Thymus (tissue), 11 donors: Measurements from ENCODE around the gene PMPCA. TPM values are rescaled to one million over a fixed set of nuclear protein-coding genes. Genes with fewer than 3 reads are reported as not detected.

Experiments
- DNase-seq, 9 donors: peaks; one replicate each; pipeline ENCODE4 v3.0.0-alpha.2; 2013; ENCODE audit warnings: low spot score in 9 of 9, low read depth in 6 of 9, missing footprints in 1 of 9
- H3K27ac ChIP-seq, 2 donors: one replicate each; pipeline ENCODE4 v1.5.1; 2013; ENCODE audit warnings: control low read depth in 1 of 2, low read depth in 1 of 2, low read length in 1 of 2, mild to moderate bottlenecking in 1 of 2, moderate library complexity in 1 of 2
- H3K27me3 ChIP-seq, 2 donors: one replicate each; pipeline ENCODE4 v1.5.1; 2013; ENCODE audit warnings: low read length in 1 of 2; ENCODE audit not compliant: control insufficient read depth in 2 of 2, insufficient read depth in 1 of 2
- H3K36me3 ChIP-seq, 2 donors: one replicate each; pipeline ENCODE4 v1.5.1; 2013; ENCODE audit warnings: low read length in 1 of 2, mild to moderate bottlenecking in 1 of 2, moderate library complexity in 1 of 2; ENCODE audit not compliant: control insufficient read depth in 2 of 2, insufficient read depth in 2 of 2
- H3K4me1 ChIP-seq, 2 donors: one replicate each; pipeline ENCODE4 v1.5.1; 2013; ENCODE audit warnings: low read length in 2 of 2; ENCODE audit not compliant: control insufficient read depth in 2 of 2, insufficient read depth in 2 of 2
- H3K4me3 ChIP-seq, 2 donors: one replicate each; pipeline ENCODE4 v1.5.1; 2013; ENCODE audit warnings: low read length in 2 of 2, control low read depth in 1 of 2, mild to moderate bottlenecking in 1 of 2
- H3K9me3 ChIP-seq, 2 donors: one replicate each; pipeline ENCODE4 v1.5.1; 2013; ENCODE audit warnings: low read length in 1 of 2, mild to moderate bottlenecking in 1 of 2; ENCODE audit not compliant: control insufficient read depth in 2 of 2, insufficient read depth in 1 of 2
- WGBS: extraction: QIAGEN DNeasy Blood & Tissue Kit; methylation state at CpG from one replicate; pipeline ENCODE4 v1.1.7; 2013; 5-methylcytosine and 5-hydroxymethylcytosine counted together
- polyA plus RNA-seq: library from polyadenylated mRNA; stranded (reverse); fragments of 200-250 nt; gene quantifications from one replicate; pipeline ENCODE4 v1.2.3, GENCODE V29; 2013
- total RNA-seq: library from RNA; stranded (reverse); fragments of 120-200 nt; gene quantifications from one replicate; pipeline ENCODE4 v1.2.4, GENCODE V29; 2013
- donor health status: healthy.

PMPCA gene
- total and polyA plus RNA-seq, 2 donors: 26.5 to 52.3 TPM

- 98% methylated on average over 19 of the region's 19 CpGs for WGBS
- H3K27ac ChIP-seq: no peak overlapping the region
- no peak for DNase-seq
- H3K4me1 ChIP-seq: peaks cover 0 to 4% of the 10 kb centered on the region in 2 donors
- no peaks in the 10 kb centered on the region for H3K27me3 ChIP-seq
- no peaks in the 10 kb centered on the region for H3K9me3 ChIP-seq
- H3K4me3 ChIP-seq: no peak overlapping the region
- peaks cover 58 to 75% of the 10 kb centered on the region in 2 donors for H3K36me3 ChIP-seq
These were observed 23.2 kb upstream of the PMPCA start for GRCh38 chr9:136387217-136387616.

- WGBS: 91% methylated on average over 14 of the region's 14 CpGs
- no peak overlapping the region for H3K27ac ChIP-seq
- no peaks in the 10 kb centered on the region for H3K27me3 ChIP-seq
- peaks cover 60 to 75% of the 10 kb centered on the region in 2 donors for H3K36me3 ChIP-seq
- peaks cover 0 to 4% of the 10 kb centered on the region in 2 donors for H3K4me1 ChIP-seq
- H3K9me3 ChIP-seq: no peaks in the 10 kb centered on the region
- no peak overlapping the region for H3K4me3 ChIP-seq
- DNase-seq: no peak
These were observed 21.1 kb upstream of the PMPCA start for GRCh38 chr9:136389396-136389795.

DNA sequence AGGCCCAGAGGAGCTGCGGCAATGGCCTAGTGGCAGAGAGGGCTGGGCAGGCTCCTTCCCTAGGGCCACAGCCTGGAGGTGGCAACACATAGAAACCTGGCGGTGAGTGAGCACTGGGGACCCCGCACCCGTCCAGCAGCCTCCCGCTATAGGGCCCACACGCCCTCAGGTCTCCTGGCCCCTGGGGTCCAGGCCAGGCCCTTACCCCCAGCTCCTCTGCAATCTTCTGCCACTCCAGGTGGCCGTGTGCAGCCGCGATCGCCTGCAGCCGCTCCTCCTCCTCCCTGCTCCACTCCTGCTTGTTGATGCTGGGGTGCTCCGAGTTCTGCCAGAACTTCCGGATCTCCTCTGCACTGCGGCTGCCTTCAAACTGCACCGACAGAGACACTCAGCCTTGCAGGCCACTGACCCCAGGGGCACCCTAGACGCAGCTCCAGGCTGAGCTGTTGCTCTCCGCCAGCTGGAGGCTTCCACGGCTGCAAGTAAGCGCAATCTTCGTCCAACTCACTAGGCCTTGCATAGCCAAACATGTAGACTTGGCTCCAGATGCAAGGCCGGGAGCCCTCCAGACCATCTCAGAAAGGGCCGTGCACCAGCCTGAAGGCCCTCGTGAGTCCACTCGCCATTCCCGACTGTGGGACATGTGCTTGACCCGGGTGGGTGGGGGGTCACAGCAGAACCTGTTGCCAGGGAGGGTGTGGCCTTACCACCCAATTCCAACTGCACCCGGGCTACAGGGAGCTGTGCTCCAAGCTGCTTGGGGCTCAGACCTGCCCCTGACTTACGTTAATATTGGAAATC is 18.5 kb upstream of the PMPCA start:
- Histone ChIP-seq H3K27ac (no peak overlapping the region), H3K27me3 (no peaks in the 10 kb centered on the region), H3K4me3 (no peak overlapping the region), H3K36me3 (peaks cover 82 to 91% of the 10 kb centered on the region in 2 donors), H3K4me1 (no peaks in the 10 kb centered on the region), H3K9me3 (no peaks in the 10 kb centered on the region)
- WGBS: 97% methylated on average over 28 of the region's 28 CpGs
- DNase-seq: no peak

DNA sequence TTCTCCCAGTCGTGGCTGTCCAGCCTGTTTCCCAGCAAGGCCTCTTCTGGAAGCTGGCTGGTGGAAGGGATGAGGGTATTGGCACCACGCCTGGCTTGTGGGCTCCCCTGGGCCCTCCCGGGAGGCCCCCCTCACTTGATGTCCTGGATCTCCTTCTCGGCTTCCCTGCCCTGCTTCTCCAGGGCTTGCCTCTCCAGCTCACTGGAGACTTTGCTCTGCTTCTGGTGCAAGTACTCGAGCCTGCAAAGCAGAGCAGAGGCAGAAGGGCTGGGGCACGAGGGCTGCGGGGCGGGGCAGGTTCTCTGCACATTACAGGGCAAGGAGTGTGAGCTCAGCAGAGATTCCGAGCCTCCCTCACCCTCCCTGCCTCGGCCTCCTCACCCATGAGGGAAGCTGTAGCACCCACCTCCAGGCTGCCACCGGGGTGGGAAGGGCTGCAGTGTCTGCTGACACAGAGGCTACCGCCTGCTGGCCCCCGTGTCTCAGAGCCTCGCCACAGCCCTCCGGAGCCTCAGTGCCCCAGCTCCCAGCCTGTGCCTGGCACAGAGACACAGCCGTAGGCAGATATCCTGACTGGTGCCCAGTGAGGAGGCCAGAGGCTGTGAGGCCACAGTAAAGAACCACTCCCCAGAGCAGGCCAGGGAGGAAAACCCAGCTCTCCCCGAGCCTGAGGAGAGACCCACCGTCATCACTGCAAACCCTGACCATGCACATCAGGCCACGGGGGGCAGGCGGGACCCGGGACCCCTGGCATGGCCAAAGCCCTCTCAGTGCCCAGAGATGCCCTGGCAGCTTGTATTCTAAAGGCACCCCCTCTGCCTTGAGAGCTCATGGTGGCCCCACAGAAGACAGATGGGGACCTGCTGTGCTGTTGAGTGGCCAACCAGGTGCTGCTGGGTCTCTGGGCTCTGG is 17.7 kb upstream of the PMPCA start:
- Histone ChIP-seq H3K27me3 (no peaks in the 10 kb centered on the region), H3K9me3 (no peaks in the 10 kb centered on the region), H3K36me3 (peaks cover 80 to 88% of the 10 kb centered on the region in 2 donors), H3K27ac (no peak overlapping the region), H3K4me3 (no peak overlapping the region), H3K4me1 (no peaks in the 10 kb centered on the region)
- DNase-seq: no peak
- WGBS: 98% methylated on average over 21 of the region's 21 CpGs

GRCh38 chr9:136393531-136393930 is 16.9 kb upstream of the PMPCA start:
- 97% methylated on average over 17 of the region's 17 CpGs for WGBS
- no peak for DNase-seq

GRCh38 chr9:136394312-136395019 is 16.0 kb upstream of the PMPCA start:
- H3K27ac ChIP-seq: no peak overlapping the region
- no peaks in the 10 kb centered on the region for H3K9me3 ChIP-seq
- DNase-seq: no peak
- no peak overlapping the region for H3K4me3 ChIP-seq
- peaks cover 0 to 2% of the 10 kb centered on the region in 2 donors for H3K27me3 ChIP-seq
- peaks cover 70 to 75% of the 10 kb centered on the region in 2 donors for H3K36me3 ChIP-seq
- H3K4me1 ChIP-seq: peaks cover 7 to 10% of the 10 kb centered on the region in 2 donors
- 96% methylated on average over 21 of the region's 21 CpGs for WGBS

More at GRCh38 chr9:136393531-136393930, 16.9 kb upstream of the PMPCA start:
- no peak overlapping the region for H3K4me3 ChIP-seq
- no peak overlapping the region for H3K27ac ChIP-seq
- H3K9me3 ChIP-seq: no peaks in the 10 kb centered on the region
- no peaks in the 10 kb centered on the region for H3K27me3 ChIP-seq
- H3K4me1 ChIP-seq: peaks cover 0 to under 1% of the 10 kb centered on the region in 2 donors
- peaks cover 77 to 84% of the 10 kb centered on the region in 2 donors for H3K36me3 ChIP-seq

DNA sequence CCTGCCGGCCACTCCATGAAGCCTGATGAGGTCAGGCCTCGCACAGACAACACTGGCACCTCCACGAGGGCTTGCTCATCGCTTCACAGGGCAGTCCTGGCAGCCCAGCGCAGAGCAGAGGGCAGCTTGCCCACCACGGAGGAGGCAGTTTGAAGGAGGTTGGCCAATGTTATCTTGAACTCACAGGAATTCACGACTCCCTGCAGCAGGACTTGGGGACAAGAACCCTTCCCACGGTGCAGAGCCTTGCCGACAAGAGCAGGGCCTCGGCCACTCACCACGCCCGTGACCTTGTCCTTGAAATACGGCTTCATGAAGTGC is 15.5 kb upstream of the PMPCA start:
- Histone ChIP-seq H3K36me3 (peaks cover 66 to 71% of the 10 kb centered on the region in 2 donors), H3K4me3 (no peak overlapping the region), H3K4me1 (peaks cover 7 to 11% of the 10 kb centered on the region in 2 donors), H3K9me3 (no peaks in the 10 kb centered on the region), H3K27ac (no peak overlapping the region), H3K27me3 (peaks cover 0 to 2% of the 10 kb centered on the region in 2 donors)
- DNase-seq: no peak
- 98% methylated on average over 13 of the region's 13 CpGs for WGBS

- WGBS: 97% methylated on average over 26 of the region's 26 CpGs
- Histone ChIP-seq H3K4me1 (peaks cover 10 to 15% of the 10 kb centered on the region in 2 donors), H3K27ac (no peak overlapping the region), H3K36me3 (peaks cover 66% of the 10 kb centered on the region in 2 donors), H3K9me3 (no peaks in the 10 kb centered on the region), H3K4me3 (no peak overlapping the region), H3K27me3 (peaks cover 0 to 2% of the 10 kb centered on the region in 2 donors)
- no peak for DNase-seq
These were observed 14.9 kb upstream of the PMPCA start for GRCh38 chr9:136395345-136396218.
